ENCODE data around the gene DGKA. TPM values are rescaled to one million over a fixed set of nuclear protein-coding genes. Genes with fewer than 3 reads are reported as not detected.
"Not testable (repeated sequence)": the region's sequence is repeated elsewhere in the genome, so short reads cannot be mapped to it uniquely, and the experiment has no call there.

The DGKA gene
- total and polyA plus RNA-seq, 5 experiments from 2014 or later, result 145 to 1,328 (median 378) TPM

DNA sequence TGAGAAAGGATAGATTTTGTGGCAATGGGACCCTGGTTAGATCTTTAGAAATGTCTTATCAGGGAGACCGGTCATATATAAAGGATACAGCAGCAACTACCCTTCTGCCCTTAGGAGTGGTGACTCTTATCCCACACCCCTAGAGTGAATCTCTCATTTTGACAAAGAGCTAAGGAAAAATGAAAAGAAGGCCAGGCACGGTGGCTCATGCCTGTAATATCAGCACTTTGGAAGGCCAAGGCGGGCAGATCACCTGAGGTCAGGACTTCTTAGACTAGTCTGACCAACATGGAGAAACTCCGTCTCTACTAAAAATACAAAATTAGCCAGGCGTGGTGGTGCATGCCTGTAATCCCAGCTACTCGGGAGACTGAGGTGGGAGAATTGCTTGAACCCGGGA lies 55.0 kb downstream of the DGKA start:
- H3K4me3 Mint-ChIP-seq, ATAC-seq, H3K27me3 Mint-ChIP-seq, H3K9me3 Mint-ChIP-seq, DNase-seq: not testable (repeated sequence)
- Mint-ChIP-seq H3K4me1 (peaks cover 5 to 19% (median 10%) of the 10 kb centered on the region in 4 donors), H3K27ac (peak overlapping the region in 1 of 10 donors; percentile 75), H3K36me3 (peaks cover 0 to 77% (median 8%) of the 10 kb centered on the region in 3 donors)
- POLR2A ChIA-PET, result interaction anchor here (5.2 kb wide), 1 partner anchor 12 kb away, joined by 29 read pairs; the partner anchor contains the start of gene RAB5B

DNA sequence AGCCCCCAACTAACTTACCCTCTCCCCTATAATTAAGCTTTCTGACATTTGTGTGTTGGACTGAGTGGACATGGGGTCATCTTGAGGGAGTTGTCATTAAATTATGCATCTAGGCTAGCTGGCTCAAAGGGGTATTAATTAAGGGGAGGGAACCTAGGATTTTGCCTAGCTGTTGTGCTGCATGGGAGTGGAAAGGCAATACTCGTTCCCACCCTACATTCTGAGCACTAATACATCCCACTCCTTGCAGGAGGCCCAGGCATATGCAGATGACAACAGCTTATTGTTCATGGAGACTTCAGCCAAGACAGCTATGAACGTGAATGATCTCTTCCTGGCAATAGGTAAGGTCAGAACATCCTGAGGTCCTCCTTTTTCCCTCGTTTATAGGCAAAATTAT lies 60.1 kb downstream of the DGKA start:
- H3K27ac Mint-ChIP-seq, result no peak overlapping the region
- H3K4me3 Mint-ChIP-seq, result no peak overlapping the region
- POLR2A ChIA-PET, result interaction anchor here (0.5 to 1.5 kb wide), 3 partner anchors 14 to 28 kb away, joined by 3 to 6 read pairs (median 3); no protein-coding TSS in a partner anchor
- ATAC-seq (no peak), DNase-seq (no peak)
- H3K27me3 Mint-ChIP-seq, result no peaks in the 10 kb centered on the region
- no peaks in the 10 kb centered on the region for H3K9me3 Mint-ChIP-seq
- peaks cover 2 to 3% (median 2%) of the 10 kb centered on the region in 4 donors for H3K4me1 Mint-ChIP-seq
- H3K36me3 Mint-ChIP-seq, result peaks cover 0 to 77% (median 19%) of the 10 kb centered on the region in 3 donors

DNA sequence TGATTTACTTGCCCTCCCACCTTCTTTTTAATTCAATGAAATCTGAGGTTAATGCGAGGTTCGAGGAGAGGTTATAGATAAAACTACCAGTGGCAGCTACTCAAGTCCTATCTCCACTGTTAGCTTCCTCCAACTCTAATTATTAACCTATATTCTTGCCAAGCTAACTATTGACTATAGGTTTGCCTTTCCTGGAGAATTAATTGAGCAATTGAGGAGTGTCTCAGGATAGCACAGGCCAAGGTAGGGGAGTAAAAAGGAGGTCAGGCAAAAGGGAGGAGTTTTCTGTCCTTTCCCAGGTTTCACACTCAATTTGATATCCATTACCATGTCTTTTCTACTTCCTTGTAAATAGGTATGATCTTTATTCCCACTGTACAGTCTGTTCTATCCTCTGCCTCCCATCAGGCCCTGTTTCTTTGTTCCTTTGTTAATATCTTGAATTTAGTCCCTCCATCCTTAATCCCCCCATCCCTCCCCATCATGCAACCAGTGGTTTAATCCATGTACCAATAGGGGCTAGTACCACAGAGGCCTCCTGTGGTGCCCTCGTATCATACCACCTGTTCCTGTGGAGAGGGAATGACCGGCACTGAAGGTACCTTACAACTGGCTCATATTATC lies 62.4 kb downstream of the DGKA start:
- no peak for DNase-seq
- no peak for ATAC-seq
- H3K27me3 Mint-ChIP-seq, result peaks cover 0 to 8% (median 0%) of the 10 kb centered on the region in 5 donors
- POLR2A ChIA-PET, result interaction anchor here (0.5 to 1.2 kb wide), 2 partner anchors 9 to 197 kb away, joined by 3 to 4 read pairs; no protein-coding TSS in a partner anchor
- H3K4me3 Mint-ChIP-seq, result no peak overlapping the region
- peak overlapping the region in 2 of 10 donors; percentile 38 to 69 for H3K27ac Mint-ChIP-seq
- H3K4me1 Mint-ChIP-seq, result peaks cover 10 to 20% (median 18%) of the 10 kb centered on the region in 4 donors
- H3K36me3 Mint-ChIP-seq, result peaks cover 0 to 59% (median 19%) of the 10 kb centered on the region in 3 donors
- no peaks in the 10 kb centered on the region for H3K9me3 Mint-ChIP-seq

DNA sequence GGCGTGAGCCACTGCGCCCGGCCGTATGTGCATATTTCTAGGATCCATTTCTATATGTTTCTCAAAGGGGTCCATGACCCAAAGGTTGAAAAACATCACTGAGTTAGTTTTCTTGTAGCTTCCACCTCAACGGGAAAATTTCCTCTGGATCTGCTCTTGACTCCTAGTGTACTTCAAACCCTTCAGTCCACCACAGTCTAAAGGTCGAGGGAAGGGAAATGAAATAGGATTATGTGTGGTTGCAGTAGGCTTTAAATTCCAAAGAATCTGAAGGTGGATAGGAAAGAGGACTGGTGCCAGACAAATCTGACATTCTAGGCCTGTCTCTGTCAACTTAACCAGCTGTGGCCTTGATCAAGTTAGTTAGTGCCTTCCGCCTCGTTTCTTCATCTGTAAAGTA lies 64.4 kb downstream of the DGKA start:
- POLR2A ChIA-PET, result interaction anchor here (1.0 to 2.4 kb wide), 7 partner anchors 11 to 194 kb away, joined by 3 to 12 read pairs (median 4); partner anchors contain the start of genes PYM1, RAB5B, SMARCC2 and ZC3H10
- peaks cover 0 to 40% (median 17%) of the 10 kb centered on the region in 3 donors for H3K36me3 Mint-ChIP-seq
- no peak overlapping the region for H3K4me3 Mint-ChIP-seq
- H3K9me3 Mint-ChIP-seq, result no peaks in the 10 kb centered on the region
- DNase-seq, result no peak
- peaks cover 0 to 14% (median 0%) of the 10 kb centered on the region in 5 donors for H3K27me3 Mint-ChIP-seq
- no peak for ATAC-seq
- H3K27ac Mint-ChIP-seq, result no peak overlapping the region
- H3K4me1 Mint-ChIP-seq, result peaks cover 13 to 26% (median 22%) of the 10 kb centered on the region in 4 donors

DNA sequence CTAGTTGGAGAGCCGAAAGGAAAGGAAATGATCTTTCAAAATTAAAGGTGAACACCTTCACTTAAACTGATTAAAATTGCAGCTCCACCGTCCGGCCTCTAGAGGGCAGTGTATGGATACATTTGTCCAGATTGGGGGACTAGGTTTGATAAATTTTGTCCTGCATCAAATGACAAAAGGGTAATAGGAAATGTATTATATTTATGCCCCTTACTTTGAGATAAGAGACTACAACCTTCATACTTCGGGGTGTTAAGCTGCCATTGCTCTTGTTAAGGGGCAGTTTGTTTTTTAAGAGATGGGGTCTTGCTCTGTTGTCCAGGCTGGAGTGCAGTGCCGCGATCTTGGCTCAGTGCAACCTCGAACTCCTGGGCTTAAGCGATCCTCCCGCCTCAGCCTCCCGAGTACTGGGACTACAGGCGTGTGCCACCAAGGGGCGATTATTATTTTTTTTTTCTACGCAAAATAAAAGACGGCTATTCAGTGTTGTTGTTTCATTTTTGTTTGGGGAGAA lies 65.3 kb downstream of the DGKA start:
- H3K27ac Mint-ChIP-seq, result peak overlapping the region in 8 of 10 donors; percentile 24 to 78 (median 54)
- peak; percentile 72 to 81 for ATAC-seq
- H3K9me3 Mint-ChIP-seq, result no peaks in the 10 kb centered on the region
- peaks cover 13 to 26% (median 22%) of the 10 kb centered on the region in 4 donors for H3K4me1 Mint-ChIP-seq
- POLR2A ChIA-PET, result interaction anchor here (0.7 to 2.4 kb wide), 10 partner anchors 10 to 193 kb away, joined by 3 to 12 read pairs (median 4); partner anchors contain the start of genes PYM1, RAB5B, RPS26 and SMARCC2
- peaks cover 0 to 32% (median 13%) of the 10 kb centered on the region in 3 donors for H3K36me3 Mint-ChIP-seq
- DNase-seq, result peak; percentile 32 to 83 (median 62)
- H3K4me3 Mint-ChIP-seq, result peak overlapping the region in 9 of 10 donors; percentile 28 to 79 (median 60)
- H3K27me3 Mint-ChIP-seq, result peaks cover 0 to 14% (median 0%) of the 10 kb centered on the region in 5 donors

DNA sequence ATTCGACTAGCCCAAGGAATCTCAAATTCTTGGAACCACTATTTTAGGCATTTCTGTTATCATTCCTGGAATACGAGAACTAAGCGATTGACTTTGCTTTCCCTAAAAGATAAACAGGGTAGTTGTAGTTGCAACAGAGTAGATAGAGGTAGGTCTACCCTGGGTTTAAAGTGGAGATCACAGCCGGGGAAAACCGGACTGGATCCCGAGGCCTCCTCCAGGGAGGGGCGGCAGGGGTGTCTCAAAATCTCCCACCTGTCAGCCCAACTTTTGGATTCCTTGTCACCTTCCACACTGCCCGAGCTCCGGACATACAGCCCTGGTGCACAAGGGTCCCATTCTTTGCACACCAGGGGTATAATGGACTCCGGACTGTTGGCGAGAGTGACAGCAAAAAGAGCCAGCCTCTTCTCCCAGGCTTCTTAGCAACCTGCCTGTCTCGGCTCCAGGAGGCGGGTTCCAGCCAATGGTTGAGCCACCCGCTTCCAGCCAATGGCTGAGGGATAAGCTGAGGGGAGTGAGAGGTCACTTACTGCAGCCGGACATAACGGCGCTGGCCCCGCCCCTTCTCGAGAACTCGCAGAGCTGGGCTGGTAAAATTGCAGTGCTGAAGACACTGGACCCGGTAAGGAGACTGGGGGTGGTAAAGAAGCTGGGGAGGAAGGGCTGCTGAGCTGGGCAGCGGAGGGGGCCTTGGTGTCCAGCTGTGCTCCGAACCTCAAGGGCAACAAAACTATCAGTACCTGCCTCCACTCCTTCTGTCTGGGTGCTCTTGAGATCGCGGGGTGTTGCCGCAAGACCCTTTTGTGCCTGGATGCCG lies 66.0 kb downstream of the DGKA start, which contains the start of gene SUOX:
TSS of gene SUOX (plus strand) at position 562 of the 820 bp plus-strand sequence. CDS start 4,946 bp downstream, outside the sequence.
- Mint-ChIP-seq H3K4me1 (peaks cover 13 to 26% (median 22%) of the 10 kb centered on the region in 4 donors), H3K36me3 (peaks cover 0 to 25% (median 10%) of the 10 kb centered on the region in 3 donors), H3K27me3 (peaks cover 0 to 14% (median 0%) of the 10 kb centered on the region in 5 donors), H3K9me3 (no peaks in the 10 kb centered on the region), H3K4me3 (peak within 1 kb of the TSS; percentile 43 to 79 (median 67)), H3K27ac (peak within 1 kb of the TSS in 9 of 10 donors; percentile 24 to 78 (median 53))
- DNase-seq, result peak in 1 of 10 donors; percentile 25
- POLR2A ChIA-PET, result interaction anchor here (0.8 to 2.4 kb wide), 11 partner anchors 22 to 121 kb away, joined by 3 to 12 read pairs (median 7); partner anchors contain the start of genes PA2G4, RAB5B, RPS26 and ZC3H10
- ATAC-seq, result peak; percentile 30 to 40

DNA sequence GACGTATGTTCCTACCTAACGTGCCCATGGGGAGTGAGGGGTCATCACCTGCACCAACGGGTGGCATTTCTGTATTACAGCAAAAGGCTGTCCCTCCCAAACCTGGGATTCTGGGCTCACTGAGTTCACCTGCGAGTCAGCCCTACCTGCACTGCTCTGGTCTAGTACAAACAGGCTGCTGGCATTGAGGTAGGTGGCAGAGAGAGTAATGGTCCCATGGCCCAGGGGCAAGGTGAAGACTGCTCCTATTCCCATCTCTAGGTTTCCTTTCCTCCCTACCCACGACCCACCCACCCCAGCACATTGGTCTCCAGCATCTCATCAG lies 66.5 kb downstream of the DGKA start:
- Mint-ChIP-seq H3K9me3 (no peaks in the 10 kb centered on the region), H3K36me3 (peaks cover 0 to 19% (median 5%) of the 10 kb centered on the region in 3 donors), H3K4me1 (peaks cover 13 to 26% (median 22%) of the 10 kb centered on the region in 4 donors), H3K4me3 (peak overlapping the region; percentile 36 to 79 (median 62)), H3K27ac (peak overlapping the region in 3 of 10 donors; percentile 9 to 44 (median 13)), H3K27me3 (peaks cover 0 to 14% (median 0%) of the 10 kb centered on the region in 5 donors)
- DNase-seq (no peak), ATAC-seq (peak in 1 of 2 donors; percentile 42)
- POLR2A ChIA-PET, result interaction anchor here (0.6 to 2.4 kb wide), 10 partner anchors 9 to 121 kb away, joined by 3 to 8 read pairs (median 4); partner anchors contain the start of genes PA2G4, RAB5B and ZC3H10

DNA sequence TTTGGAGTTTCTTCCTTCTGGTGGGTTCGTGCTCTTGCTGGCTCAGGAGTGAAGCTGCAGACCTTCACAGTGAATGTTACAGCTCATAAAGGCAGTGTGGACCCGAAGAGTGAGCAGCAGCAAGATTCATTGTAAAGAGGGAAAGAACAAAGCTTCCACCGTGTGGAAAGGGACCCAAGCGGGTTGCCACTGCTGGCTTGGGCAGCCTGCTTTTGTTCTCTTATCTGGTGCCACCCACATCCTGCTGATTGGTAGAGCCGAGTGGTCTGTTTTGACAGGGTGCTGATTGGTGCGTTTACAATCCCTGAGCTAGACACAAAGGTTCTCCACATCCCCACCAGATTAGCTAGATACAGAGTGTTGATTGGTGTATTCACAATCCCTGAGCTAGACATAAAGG lies 68.6 kb downstream of the DGKA start:
- ATAC-seq, H3K36me3 Mint-ChIP-seq, H3K4me3 Mint-ChIP-seq, DNase-seq, H3K9me3 Mint-ChIP-seq: not testable (repeated sequence)
- peak overlapping the region in 4 of 10 donors; percentile 27 to 61 (median 44) for H3K27ac Mint-ChIP-seq
- POLR2A ChIA-PET, result interaction anchor here (1.1 to 1.8 kb wide), 2 partner anchors 22 to 254 kb away, joined by 3 to 4 read pairs; no protein-coding TSS in a partner anchor
- H3K27me3 Mint-ChIP-seq, result peaks cover 0 to 14% (median 0%) of the 10 kb centered on the region in 5 donors
- peaks cover 13 to 26% (median 22%) of the 10 kb centered on the region in 4 donors for H3K4me1 Mint-ChIP-seq

DNA sequence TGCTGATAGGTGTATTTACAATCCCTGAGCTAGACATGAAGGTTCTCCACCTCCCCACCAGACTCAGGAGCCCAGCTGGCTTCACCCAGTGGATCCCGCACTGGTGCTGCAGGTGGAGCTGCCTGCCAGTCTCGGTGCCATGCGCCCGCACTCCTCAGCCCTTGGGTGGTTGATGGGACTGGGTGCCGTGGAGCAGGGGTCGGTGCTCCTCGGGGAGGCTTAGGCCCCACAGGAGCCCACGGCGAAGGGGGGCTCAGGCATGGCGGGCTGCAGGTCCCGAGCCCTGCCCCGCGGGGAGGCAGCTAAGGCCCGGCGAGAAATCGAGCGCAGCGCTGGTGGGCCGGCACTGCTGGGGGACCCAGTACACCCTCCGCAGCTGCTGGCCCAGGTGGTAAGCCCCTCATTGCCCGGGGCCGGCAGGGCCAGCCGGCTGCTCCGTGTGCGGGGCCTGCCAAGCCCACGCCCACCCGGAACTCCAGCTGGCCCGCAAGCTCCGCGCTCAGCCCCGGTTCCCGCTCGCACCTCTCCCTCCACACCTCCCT lies 69.1 kb downstream of the DGKA start:
- not testable (repeated sequence) for DNase-seq, ATAC-seq, H3K4me3 Mint-ChIP-seq, H3K36me3 Mint-ChIP-seq, H3K9me3 Mint-ChIP-seq, H3K27ac Mint-ChIP-seq
- POLR2A ChIA-PET, result interaction anchor here (1.1 kb wide), 1 partner anchor 255 kb away, joined by 3 read pairs; no protein-coding TSS in a partner anchor
- Mint-ChIP-seq H3K27me3 (peaks cover 0 to 14% (median 0%) of the 10 kb centered on the region in 5 donors), H3K4me1 (peaks cover 13 to 28% (median 23%) of the 10 kb centered on the region in 4 donors)

DNA sequence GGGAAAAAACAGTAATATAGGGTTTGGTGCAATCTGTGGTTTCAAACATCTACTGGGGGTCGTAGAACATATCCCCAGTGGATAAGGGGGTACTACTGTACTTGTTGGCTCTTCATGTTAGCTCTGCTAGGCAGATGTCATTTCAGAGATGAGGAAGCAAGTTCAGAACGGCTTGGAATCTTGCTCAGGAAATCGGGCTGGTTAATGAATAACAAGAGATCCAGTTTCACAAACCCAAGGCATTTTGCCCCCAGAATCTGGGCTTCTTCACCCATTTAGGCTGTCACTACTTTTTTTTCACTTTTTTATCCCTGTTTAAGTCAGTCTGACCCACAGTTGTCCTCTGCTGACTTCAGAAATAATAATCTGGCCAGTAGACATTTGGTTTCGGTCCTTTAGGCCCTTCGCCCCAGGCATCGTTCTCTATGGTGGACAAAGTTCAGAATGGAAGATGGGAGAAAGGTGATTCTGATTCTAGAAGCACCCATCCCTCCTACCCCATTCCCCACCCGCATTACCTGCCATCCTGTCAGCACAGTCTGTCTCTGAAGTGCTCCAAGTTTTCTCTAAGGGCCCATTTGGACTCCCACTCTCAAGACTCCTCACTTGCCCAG lies 70.6 kb downstream of the DGKA start:
- peaks cover 0 to 14% (median 0%) of the 10 kb centered on the region in 5 donors for H3K27me3 Mint-ChIP-seq
- no peak for ATAC-seq
- H3K4me3 Mint-ChIP-seq, result peak overlapping the region in 1 of 10 donors; percentile 1
- peaks cover 13 to 29% (median 23%) of the 10 kb centered on the region in 4 donors for H3K4me1 Mint-ChIP-seq
- DNase-seq, result no peak
- no peaks in the 10 kb centered on the region for H3K36me3 Mint-ChIP-seq
- peak overlapping the region in 2 of 10 donors; percentile 21 to 78 for H3K27ac Mint-ChIP-seq
- H3K9me3 Mint-ChIP-seq, result no peaks in the 10 kb centered on the region
- POLR2A ChIA-PET, result interaction anchor here (0.7 kb wide), 1 partner anchor 69 kb away, joined by 6 read pairs; no protein-coding TSS in a partner anchor

DNA sequence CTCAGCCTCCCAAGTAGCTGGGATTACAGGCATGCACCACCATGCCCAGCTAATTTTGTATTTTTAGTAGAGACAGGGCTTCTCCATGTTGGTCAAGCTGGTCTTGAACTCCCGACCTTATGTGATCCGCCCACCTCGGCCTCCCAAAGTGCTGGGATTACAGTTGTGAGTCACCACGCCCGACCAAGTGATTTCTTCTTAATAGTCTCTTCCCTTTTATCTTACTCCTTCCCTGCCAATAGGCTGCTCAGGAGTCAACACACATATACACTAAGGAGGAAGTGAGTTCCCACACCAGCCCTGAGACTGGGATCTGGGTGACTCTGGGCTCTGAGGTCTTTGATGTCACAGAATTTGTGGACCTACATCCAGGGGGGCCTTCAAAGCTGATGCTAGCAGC lies 72.4 kb downstream of the DGKA start:
- ATAC-seq, POLR2A ChIA-PET: not testable (repeated sequence)
- H3K27ac Mint-ChIP-seq, result peak overlapping the region in 1 of 10 donors; percentile 36

More for the DNA sequence above, 72.4 kb downstream of the DGKA start:
- not testable (repeated sequence) for DNase-seq, H3K36me3 Mint-ChIP-seq, H3K27me3 Mint-ChIP-seq, H3K9me3 Mint-ChIP-seq, H3K4me3 Mint-ChIP-seq
- H3K4me1 Mint-ChIP-seq, result peaks cover 13 to 29% (median 24%) of the 10 kb centered on the region in 4 donors
